B cell (primary cell): ENCODE data around the gene STK11. TPM values are rescaled to one million over a fixed set of nuclear protein-coding genes. Genes with fewer than 3 reads are reported as not detected.

ENCODE experiments used
- ATAC-seq: fragments of 200-7000 bp; cut with Tn5 transposase; one replicate; pipeline ENCODE4 v1.10.0; 2021; ENCODE audit warnings: low read depth, mild to moderate bottlenecking, moderate number of reproducible peaks, moderate library complexity
- CTCF ChIA-PET: fragments of 350-600 bp; sonication (Branson Sonifier 250); formaldehyde crosslinking; loops from one replicate; lab custom pipeline; 2021; ENCODE audit warnings: antibody characterized with exemption, inconsistent platforms; lab: Charles Lee
- POLR2A ChIA-PET: fragments of 350-600 bp; sonication (Branson Sonifier 250); formaldehyde crosslinking; loops from one replicate; lab custom pipeline; 2021; ENCODE audit warnings: antibody characterized with exemption; lab: Charles Lee
- DNase-seq: peaks from one replicate; pipeline ENCODE4 v3.0.0; 2013
- H2AFZ ChIP-seq: 2 replicates; pipeline ENCODE4 v1.6.1; 2012; ENCODE audit warnings: mild to moderate bottlenecking, low read depth, low read length; ENCODE audit not compliant: insufficient read depth, poor library complexity, severe bottlenecking
- H3K27ac ChIP-seq, 2 donors: 1 replicate in 1 of 2; 2 replicates in 1 of 2; pipeline ENCODE4 v1.5.1; 2012 to 2013; ENCODE audit warnings: low read length in 2 of 2, mild to moderate bottlenecking in 2 of 2, moderate library complexity in 1 of 2
- H3K27me3 ChIP-seq, 4 experiments: fragments of 200-600 bp in 1 of 4; sonication (generic) in 1 of 4; replicated peaks in 1 of 4; 1 replicate in 2 of 4; 2 replicates in 2 of 4; pipeline versions ENCODE4 v1.6.1 to v1.7.0; 2013 to 2016; ENCODE audit warnings: low read length in 3 of 4, mild to moderate bottlenecking in 2 of 4, mixed read lengths in 1 of 4, moderate library complexity in 1 of 4; ENCODE audit not compliant: insufficient read depth in 4 of 4, control insufficient read depth in 3 of 4; ENCODE audit errors: control extremely low read depth in 1 of 4
- H3K36me3 ChIP-seq, 2 experiments: replicated peaks in 1 of 2; 1 replicate in 1 of 2; 2 replicates in 1 of 2; pipeline versions ENCODE4 v1.6.1 to v1.7.1; 2013; ENCODE audit warnings: low read length in 1 of 2; ENCODE audit not compliant: insufficient read depth in 2 of 2, control insufficient read depth in 1 of 2; ENCODE audit errors: control extremely low read depth in 1 of 2, extremely low read depth in 1 of 2
- H3K4me1 ChIP-seq, 2 donors: fragments of 200-600 bp in 1 of 2; sonication (generic) in 1 of 2; 1 replicate in 1 of 2; 2 replicates in 1 of 2; pipeline versions ENCODE4 v1.5.1 to v1.6.1; 2013 to 2017; ENCODE audit warnings: low read length in 2 of 2; ENCODE audit not compliant: control insufficient read depth in 2 of 2, insufficient read depth in 2 of 2
- H3K4me2 ChIP-seq: replicated peaks from 2 replicates; pipeline ENCODE3; 2012; ENCODE audit warnings: mild to moderate bottlenecking, low read depth, low read length; ENCODE audit not compliant: poor library complexity, severe bottlenecking
- H3K4me3 ChIP-seq, 5 experiments: fragments of 200-600 bp in 1 of 5; sonication (generic) in 1 of 5; 1 replicate in 3 of 5; 2 replicates in 2 of 5; pipeline versions ENCODE4 v1.5.1 to v1.7.0; 2011 to 2016; ENCODE audit warnings: low read length in 4 of 5, mild to moderate bottlenecking in 4 of 5, low read depth in 2 of 5, control low read depth in 1 of 5, moderate library complexity in 1 of 5; ENCODE audit not compliant: insufficient read depth in 1 of 5; ENCODE audit errors: control extremely low read depth in 1 of 5, extremely low read depth in 1 of 5
- H3K79me2 ChIP-seq: fragments of 200-600 bp; sonication (generic); one replicate; pipeline ENCODE4 v1.6.0; 2016; ENCODE audit warnings: low read length; ENCODE audit not compliant: control insufficient read depth, insufficient read depth
- H3K9ac ChIP-seq: fragments of 200-600 bp; sonication (generic); 2 replicates; pipeline ENCODE4 v1.6.1; 2017; ENCODE audit warnings: mild to moderate bottlenecking, low read length, moderate library complexity
- H3K9me3 ChIP-seq, 3 donors: one replicate each; pipeline versions ENCODE4 v1.6.1 to v1.7.1; 2013; ENCODE audit warnings: low read length in 2 of 3; ENCODE audit not compliant: control insufficient read depth in 2 of 3, insufficient read depth in 1 of 3; ENCODE audit errors: control extremely low read depth in 1 of 3
- H4K20me1 ChIP-seq: 2 replicates; pipeline ENCODE4 v1.6.0; 2012; ENCODE audit warnings: mild to moderate bottlenecking, low read length; ENCODE audit not compliant: insufficient read depth, control insufficient read depth, poor library complexity, severe bottlenecking
- H3K27ac Mint-ChIP-seq: one replicate; pipeline ENCODE4 v1.8.0; 2021; ENCODE audit warnings: mixed read lengths
- H3K27me3 Mint-ChIP-seq: one replicate; pipeline ENCODE4 v1.8.0; 2021; ENCODE audit warnings: mixed read lengths
- H3K4me1 Mint-ChIP-seq: one replicate; pipeline ENCODE4 v1.8.0; 2021; ENCODE audit warnings: mixed read lengths
- H3K4me3 Mint-ChIP-seq: one replicate; pipeline ENCODE4 v1.8.0; 2021; ENCODE audit warnings: mixed read lengths
- H3K9me3 Mint-ChIP-seq: one replicate; pipeline ENCODE4 v1.8.0; 2022; ENCODE audit warnings: mixed read lengths; ENCODE audit not compliant: insufficient read depth
- CTCF ChIP-seq: fragments of 200-600 bp; IDR thresholded peaks from one replicate; pipeline ENCODE4 v1.8.0; 2022; ENCODE audit warnings: antibody characterized with exemption, mild to moderate bottlenecking
- EZH2 ChIP-seq: IDR thresholded peaks from 2 replicates; pipeline ENCODE4 v1.6.1; 2012; ENCODE audit warnings: borderline replicate concordance, low read depth, mild to moderate bottlenecking, moderate library complexity, low read length; ENCODE audit not compliant: insufficient read depth, poor library complexity, severe bottlenecking
- WGBS: methylation state at CpG from one replicate; pipeline ENCODE4 v1.1.5; 2013; ENCODE audit warnings: missing lambda C conversion rate; ENCODE audit not compliant: insufficient coverage; 5-methylcytosine and 5-hydroxymethylcytosine counted together
- intact Hi-C: fragments of 100-400 bp; cut with micrococcal nuclease; formaldehyde crosslinking; loops from one replicate; pipeline ENCODE4 v1.10.0; 2022
- polyA plus RNA-seq: library from polyadenylated mRNA; depleted of rRNA; stranded (reverse); fragments of >200 nt; gene quantifications from 2 replicates; pipeline ENCODE4 v1.2.3, GENCODE V29; 2012
- total RNA-seq, 2 donors: library from RNA; stranded (reverse); fragments of 120-200 nt in 1 of 2; gene quantifications; 1 replicate in 1 of 2; 2 replicates in 1 of 2; pipeline versions ENCODE4 v1.2.3 to v1.2.4, GENCODE V29; 2013 to 2022

Gene STK11
- total and polyA plus RNA-seq, 2 donors (not counting 1 experiment from before 2014, with no cell fraction given): 87.9 to 89.9 TPM

GRCh38 chr19:1234955-1235380 is 29.4 kb downstream of the STK11 start:
- H3K79me2 ChIP-seq: no peaks in the 10 kb centered on the region
- H3K9me3 ChIP-seq: no peaks in the 10 kb centered on the region
- Mint-ChIP-seq H3K27me3 (peaks cover 8% of the 10 kb centered on the region), H3K4me1 (peaks cover 15% of the 10 kb centered on the region), H3K4me3 (no peak overlapping the region), H3K27ac (peak overlapping the region; percentile 26), H3K9me3 (no peaks in the 10 kb centered on the region)
- H3K4me3 ChIP-seq: no peak overlapping the region
- no peak overlapping the region for H3K27ac ChIP-seq
- no peak for TF ChIP-seq CTCF
- no peak for TF ChIP-seq EZH2
- no peaks in the 10 kb centered on the region for H4K20me1 ChIP-seq
- DNase-seq (no peak), ATAC-seq (no peak)
- peaks cover 15 to 19% of the 10 kb centered on the region in 2 donors for H3K4me1 ChIP-seq
- intact Hi-C loops: no loop called here
- H3K4me2 ChIP-seq: no peak overlapping the region
- H3K36me3 ChIP-seq: no peaks in the 10 kb centered on the region
- CTCF ChIA-PET: no interaction called here
- no peak overlapping the region for H2AFZ ChIP-seq
- H3K9ac ChIP-seq: no peak overlapping the region
- 96% methylated on average over 43 of the region's 43 CpGs for WGBS
- POLR2A ChIA-PET: no interaction called here
- H3K27me3 ChIP-seq: peaks cover 0 to 21% (median 7%) of the 10 kb centered on the region in 4 experiments

GRCh38 chr19:1235625-1236538 is 30.3 kb downstream of the STK11 start:
- TF ChIP-seq CTCF (no peak), EZH2 (no peak)
- Mint-ChIP-seq H3K27me3 (peaks cover 8% of the 10 kb centered on the region), H3K27ac (no peak overlapping the region), H3K4me1 (peaks cover 16% of the 10 kb centered on the region), H3K4me3 (no peak overlapping the region), H3K9me3 (no peaks in the 10 kb centered on the region)
- Histone ChIP-seq H3K9ac (no peak overlapping the region), H3K4me1 (peaks cover 19 to 26% of the 10 kb centered on the region in 2 donors), H4K20me1 (peaks cover 1% of the 10 kb centered on the region), H3K4me2 (no peak overlapping the region), H3K4me3 (no peak overlapping the region), H2AFZ (no peak overlapping the region), H3K79me2 (no peaks in the 10 kb centered on the region), H3K27ac (no peak overlapping the region), H3K27me3 (peaks cover 0 to 21% (median 7%) of the 10 kb centered on the region in 4 experiments), H3K9me3 (no peaks in the 10 kb centered on the region), H3K36me3 (no peaks in the 10 kb centered on the region)
- 90% methylated on average over 32 of the region's 39 CpGs for WGBS
- CTCF ChIA-PET: no interaction called here
- DNase-seq: no peak
- intact Hi-C loops: no loop called here
- ATAC-seq: no peak
- POLR2A ChIA-PET: interaction anchor here (1.0 kb wide), 2 partner anchors 31 to 341 kb away, joined by 3 read pairs; no protein-coding TSS in a partner anchor
